Measurements from ENCODE around the gene PRTN3.
"Not testable (repeated sequence)": the region's sequence is repeated elsewhere in the genome, so short reads cannot be mapped to it uniquely, and the experiment has no call there.

Gene PRTN3

DNA sequence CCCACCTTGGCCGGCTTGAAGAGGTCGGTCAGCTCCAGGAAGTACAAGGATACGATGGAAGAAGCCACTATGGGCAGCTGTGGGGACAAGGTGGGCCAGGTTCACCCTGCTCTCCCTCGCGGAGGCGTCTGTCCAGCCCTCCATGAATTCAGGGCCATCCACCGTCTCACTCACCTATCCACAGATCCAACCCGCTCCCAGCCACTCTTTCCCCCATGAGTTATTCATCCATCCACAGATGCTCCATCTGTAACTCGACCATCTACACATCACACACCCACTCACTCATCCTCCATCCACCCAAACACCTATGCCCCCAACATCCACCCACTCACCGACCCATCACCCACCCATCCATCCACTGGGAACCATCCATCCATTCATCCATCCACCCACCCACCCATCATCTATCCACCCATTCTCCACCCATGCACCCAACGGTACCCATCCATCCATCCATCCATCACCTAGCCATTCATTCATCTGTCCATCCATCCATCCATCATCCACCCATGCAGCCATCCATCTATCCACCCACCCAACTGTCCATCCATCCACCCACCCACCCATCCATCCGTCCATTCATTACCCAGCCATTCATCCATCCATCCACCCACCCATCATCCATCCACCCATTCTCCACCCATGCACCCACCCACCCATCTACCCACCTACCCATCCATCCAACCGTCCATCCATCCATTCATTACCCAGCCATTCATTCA, 24.9 kb upstream of the PRTN3 start:
- no peak for DNase-seq (ENCODE audit: low spot score)

DNA sequence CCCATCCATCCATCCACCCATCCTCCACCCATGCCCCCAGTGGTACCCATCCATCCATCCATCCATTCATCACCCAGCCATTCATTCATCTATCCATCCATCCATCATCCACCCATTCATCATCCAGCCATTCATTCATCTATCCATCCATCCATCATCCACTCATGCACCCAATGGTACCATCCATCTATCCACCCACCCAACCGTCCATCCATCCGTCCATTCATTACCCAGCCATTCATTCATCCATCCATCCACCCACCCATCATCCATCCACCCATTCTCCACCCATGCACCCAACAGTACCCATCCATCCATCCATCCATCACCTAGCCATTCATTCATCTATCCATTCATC, 24.3 kb upstream of the PRTN3 start:
- DNase-seq (ENCODE audit: low spot score): no peak

DNA sequence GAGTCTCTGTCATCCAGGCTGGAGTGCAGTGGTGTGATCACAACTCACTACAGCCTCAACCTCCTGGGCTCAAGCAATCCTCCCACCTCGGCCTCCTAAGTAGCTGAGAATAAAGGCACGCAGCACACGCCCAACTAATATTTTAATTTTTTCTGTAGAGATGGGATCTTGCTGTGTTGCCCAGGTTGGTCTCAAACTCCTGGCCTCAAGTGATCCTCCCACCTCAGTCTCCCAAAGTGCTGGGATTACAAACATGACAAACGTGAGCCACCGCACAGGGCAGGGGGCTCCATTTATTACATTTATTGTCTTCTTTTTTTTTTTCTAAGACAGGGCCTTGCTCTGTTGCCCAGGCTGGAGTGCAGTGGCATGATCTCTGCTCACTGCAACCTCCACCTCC, 20.6 kb upstream of the PRTN3 start:
- DNase-seq (ENCODE audit: low spot score): not testable (repeated sequence)

DNA sequence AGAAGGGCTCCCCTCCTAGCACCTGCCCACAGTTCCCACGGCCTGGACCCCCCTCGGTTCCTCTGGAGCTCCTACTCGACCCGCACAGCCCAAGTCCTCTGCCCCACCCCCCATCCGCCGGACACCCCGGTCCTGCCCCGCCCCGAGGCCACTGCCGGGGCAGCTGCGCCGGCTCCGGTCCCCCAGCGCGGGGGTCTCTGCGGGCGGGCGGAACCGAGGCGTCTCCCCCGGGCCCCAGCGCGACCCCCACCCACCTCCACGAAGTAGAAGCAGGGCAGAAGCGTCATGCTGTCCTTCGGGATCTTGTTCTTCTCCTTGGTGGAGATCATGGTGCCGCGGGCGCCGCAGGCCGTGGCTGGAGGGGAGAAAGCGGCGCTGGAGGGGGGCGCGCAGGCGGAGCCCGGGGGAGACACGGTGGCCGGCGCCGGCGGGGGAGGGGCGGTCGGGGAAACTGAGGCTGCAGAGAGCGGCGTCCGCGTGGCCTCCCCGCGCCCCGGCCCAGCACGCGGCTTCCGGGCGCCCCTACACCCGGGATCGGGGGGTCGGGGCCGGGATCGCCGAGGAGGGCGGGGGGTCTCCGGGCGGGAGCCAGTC, 19.5 kb upstream of the PRTN3 start:
- no peak for DNase-seq (ENCODE audit: low spot score)

DNA sequence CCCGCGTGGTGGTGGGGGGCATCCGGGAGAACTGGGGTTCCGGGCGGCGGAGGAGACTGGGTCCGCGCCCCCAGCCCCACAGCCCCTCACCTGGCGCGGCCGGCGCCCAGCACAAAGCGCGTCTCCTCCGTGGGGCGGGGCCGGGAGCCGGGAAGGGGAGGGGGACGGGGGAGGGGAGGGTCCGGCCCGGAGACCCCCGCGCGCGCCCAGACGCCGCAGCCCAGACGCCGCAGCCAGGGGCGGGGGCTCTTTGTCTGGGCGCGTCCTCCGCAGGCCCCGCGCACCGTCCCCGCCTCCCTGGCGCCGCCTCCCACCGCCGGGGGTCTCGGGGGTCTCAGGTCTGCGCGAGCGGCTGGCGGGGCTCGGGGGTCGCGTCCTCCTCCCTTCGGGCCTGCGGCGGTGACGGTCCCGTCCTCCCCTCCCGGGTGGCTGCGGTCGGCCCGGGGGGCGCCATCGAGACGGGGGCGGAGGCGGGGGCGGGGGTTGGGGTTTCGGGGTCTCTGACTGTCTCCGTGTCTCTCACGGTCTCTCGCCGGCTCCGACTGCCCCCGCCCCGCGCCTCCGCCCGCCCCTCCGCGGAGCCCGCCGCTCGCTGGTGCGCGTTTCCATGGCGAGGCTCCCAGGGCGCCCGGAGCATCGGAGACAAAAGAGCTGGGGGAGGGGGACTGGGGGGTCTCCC, 18.8 kb upstream of the PRTN3 start, which contains the start of gene PLPPR3:
Gene PLPPR3, minus strand, starts transcription at position 131 of the 679 bp plus-strand sequence. CDS start 396 bp downstream, outside the sequence.
- no peak for DNase-seq (ENCODE audit: low spot score)

DNA sequence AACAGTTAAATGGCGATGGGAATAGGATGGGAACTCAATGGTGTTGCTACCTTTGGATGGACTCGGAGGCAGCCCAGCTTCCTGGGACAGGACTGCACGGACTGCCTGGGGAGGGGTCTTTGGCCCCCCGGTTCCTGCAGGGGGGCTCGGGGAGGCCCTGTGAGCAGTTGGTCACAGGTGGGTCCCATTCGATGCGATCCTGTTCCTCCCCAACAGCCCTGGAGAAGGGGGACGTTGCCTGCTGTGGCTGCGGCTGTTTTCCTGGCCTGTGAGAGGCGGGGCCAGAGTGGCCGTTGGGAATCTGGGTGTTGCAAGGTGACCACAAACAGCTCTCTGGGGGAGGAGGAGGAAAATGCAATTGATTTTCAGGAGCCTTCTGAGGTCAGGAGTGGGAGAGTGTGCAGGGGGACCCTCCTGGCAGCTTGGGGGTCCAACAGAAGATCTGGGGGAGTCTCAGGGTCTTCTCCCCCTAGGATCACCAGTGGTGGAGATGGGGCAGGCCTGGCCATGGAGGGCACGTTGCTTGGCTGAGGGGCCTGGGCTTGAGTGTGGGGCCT, 17.2 kb upstream of the PRTN3 start:
- no peak for DNase-seq (ENCODE audit: low spot score)

DNA sequence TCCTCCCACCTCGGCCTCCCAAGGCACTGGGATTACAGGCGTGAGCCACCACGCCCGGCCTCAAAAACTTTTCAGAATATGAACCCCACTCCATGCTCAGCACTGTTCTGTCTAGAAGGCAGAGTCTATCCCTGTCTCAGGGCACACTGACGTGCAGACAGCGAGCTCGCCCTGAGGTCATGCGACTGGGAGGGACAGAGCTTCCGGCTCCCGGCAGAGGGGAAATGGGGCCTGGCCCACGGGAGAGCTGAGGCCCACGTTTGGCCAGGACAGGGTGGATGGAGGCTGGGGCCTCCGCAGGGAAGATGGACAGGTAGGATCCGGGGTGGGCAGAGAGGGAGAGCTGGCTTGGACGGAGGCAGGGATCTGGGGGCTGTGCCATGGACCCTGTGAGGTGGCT, 15.9 kb upstream of the PRTN3 start:
- DNase-seq (ENCODE audit: low spot score): no peak

DNA sequence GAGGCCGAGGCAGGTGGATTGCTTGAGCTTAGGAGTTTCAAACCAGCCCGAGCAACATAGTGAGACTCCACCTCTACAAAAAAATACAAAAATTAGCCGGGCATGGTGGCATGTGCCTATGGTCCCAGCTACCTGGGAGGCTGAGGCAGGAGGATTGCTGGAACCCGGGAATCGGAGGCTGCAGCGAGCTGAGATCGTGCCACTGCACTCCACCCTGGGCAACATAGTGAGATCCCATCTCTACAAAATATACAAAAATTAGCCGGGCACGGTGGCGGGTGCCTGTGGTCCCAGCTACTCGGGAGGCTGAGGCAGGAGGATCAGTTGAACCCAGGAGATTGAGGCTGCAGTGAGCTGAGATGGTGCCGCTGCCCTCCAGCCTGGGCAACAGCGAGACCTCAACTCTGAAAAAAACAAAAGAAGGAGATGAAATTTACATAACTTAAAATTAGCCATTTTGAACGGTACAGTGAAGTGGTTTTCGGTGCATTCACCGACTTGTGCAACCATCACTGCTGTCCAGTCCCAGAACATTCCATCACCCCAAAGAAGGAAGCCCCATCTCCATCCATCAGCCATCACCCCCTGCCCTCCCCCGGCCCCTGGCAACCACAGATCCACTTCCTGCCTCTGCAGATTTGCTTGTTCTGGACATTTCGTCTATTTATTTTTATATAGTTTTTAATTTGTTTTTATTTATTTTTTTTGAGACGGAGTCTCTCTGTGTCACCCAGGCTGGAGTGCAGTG, 14.7 kb upstream of the PRTN3 start:
- no peak for DNase-seq (ENCODE audit: low spot score)

DNA sequence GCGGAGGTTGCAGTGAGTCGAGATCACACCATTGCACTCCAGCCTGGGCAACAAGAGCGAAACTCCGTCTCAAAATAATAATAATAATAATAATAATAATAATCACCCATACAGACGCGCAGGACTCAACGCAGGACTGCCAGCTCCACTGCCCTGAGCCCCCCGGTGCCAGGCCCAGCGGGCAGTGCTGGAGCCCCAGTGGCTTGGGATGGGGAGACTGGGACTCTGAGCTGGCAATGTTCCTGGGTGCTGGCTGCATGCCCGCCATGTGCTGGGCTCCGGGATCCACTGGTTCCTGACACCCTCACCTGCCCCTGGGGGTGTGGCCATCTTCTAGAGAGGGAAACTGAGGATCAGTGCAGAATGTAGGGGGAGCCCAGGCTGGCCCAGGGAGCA, 13.5 kb upstream of the PRTN3 start:
- no peak for DNase-seq (ENCODE audit: low spot score)

DNA sequence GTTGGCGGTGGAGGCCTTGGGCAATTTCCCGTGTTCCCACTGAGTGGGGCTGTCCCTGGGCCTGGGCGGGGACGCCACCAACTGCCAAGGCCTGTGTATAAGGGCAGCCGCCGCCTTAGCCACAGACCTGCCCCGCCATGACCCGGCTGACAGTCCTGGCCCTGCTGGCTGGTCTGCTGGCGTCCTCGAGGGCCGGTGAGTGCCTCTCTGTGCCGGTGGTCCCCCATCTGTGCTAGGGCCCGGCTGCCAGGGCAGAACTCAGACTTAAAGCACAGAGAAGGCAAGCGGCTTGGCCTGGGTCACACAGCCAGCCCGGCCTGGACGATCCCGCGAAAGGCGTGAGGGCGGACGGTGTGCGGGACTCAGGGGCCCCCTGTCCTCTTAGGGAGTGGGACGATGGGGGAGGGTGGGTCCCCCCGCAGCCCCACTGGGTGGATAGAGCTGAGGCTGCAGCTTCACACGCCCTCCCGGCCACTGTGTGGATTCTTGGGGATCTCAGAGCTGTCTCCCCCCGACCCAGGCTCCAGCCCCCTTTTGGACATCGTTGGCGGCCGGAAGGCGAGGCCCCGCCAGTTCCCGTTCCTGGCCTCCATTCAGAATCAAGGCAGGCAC, 13.0 kb upstream of the PRTN3 start, which contains the start of gene AZU1:
Gene AZU1, plus strand, starts transcription at position 128 of the 612 bp plus-strand sequence. Its CDS starts 10 bp downstream, at position 138.
- DNase-seq (ENCODE audit: low spot score): no peak

DNA sequence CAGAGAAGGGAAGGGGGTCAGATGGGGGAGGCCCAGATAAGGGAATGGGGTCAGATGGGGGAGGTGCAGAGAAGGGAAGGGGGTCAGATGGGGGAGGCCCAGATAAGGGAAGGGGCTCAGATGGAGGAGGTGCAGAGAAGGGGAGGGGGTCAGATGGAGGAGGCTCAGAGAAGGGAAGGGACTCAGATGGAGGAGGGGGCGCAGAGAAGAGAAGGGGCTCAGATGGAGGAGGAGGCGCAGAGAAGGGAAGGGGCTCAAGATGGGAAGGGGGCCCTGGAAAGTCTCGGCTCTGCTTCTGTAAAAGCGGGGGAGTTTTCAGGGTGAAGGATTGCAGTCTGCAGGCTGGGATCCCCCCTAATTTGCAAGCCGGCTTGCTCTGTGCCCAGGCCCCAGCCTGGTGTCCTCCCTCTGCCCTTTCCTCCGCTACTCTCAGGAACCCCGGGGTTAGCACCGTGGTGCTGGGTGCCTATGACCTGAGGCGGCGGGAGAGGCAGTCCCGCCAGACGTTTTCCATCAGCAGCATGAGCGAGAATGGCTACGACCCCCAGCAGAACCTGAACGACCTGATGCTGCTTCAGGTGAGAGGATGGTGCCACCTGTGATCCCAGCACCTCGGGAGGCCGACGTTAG, 11.6 kb upstream of the PRTN3 start:
- DNase-seq (ENCODE audit: low spot score): no peak

DNA sequence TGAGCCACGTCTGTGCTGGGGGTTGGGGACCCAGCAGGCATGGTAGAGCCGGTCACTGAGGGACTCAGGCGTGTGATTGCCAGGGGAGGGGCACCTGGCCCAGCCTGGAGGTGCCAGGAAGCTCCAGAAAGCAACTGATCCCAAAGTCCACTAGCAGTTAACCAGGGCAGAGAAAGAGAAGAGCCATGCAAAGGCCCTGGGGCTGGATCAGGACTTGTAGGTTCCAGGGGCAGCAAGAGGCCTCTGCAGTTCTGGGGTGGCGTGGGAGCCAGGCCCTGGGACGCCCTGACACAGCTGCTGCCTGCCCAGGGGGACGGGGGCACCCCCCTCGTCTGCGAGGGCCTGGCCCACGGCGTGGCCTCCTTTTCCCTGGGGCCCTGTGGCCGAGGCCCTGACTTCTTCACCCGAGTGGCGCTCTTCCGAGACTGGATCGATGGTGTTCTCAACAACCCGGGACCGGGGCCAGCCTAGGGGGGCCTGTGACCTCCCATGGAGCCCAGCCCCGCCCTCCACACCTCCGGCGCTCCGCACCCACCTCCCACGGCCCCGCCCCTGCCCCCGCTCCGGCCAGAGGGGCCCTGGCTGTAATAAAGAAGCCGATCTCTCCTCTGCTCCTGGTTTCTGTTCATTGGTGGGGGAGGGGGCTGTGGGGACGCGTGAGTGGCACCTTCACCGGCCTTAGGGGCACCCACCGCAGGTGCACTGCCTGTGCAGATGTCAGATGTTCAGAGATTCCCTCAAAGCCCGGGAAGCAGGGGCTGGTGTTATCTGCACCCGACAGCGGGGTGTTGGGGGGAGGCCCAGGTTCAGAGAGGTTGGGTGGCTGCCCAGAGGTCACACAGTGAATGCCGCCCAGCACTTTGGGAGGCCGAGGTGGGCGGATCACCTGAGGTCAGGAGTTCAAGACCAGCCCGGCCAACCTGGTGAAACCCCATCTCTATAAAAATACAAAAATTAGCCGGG, 9.1 kb upstream of the PRTN3 start:
- no peak for DNase-seq (ENCODE audit: low spot score)

DNA sequence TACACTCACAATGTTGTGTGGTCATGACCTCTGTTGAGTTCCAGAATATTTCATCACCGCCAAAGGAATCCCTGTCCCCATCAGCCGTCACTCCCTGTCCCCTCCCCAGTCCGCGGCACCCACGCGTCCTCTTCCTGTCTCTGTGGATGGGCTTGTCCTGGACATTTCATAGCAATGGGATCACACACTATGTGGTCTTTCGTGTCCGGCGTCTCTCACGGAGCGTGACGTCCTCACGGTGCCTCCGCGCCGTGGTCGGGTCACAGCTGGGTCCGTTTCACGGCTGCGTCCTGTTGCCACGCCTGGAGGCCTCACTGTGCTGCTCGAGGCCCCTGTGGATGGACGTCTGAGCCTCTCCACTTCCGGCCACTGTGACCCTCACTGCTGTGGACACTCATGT, 6.6 kb upstream of the PRTN3 start:
- DNase-seq (ENCODE audit: low spot score): no peak

DNA sequence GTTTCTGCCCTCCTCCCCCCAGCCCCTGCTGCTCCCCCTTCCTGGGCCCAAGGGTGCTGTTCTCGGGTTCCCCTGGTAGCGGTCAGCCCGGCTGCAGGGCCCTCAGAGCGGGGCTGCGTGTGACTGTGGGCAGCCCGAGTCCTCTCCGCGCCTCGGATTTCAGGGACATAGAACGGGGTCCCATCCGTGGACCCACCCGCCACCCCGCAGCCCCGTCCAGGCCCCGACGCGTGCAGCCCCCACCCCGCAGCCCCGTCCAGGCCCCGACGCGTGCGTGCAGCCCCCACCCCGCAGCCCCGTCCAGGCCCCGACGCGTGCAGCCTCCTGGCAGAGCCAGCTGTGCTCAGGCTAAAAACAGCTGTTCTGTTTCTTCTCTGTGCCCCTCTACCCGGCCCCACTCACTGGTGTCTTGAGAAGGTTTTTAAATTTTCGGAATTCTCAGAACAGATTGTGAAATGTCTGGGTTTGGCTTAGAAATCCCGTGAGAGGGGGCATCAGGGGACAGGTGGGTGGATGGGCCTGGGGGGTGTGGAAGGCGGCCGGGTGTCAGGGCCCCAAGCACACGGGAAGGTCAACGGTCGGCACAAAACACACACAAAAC, 5.5 kb upstream of the PRTN3 start:
- DNase-seq (ENCODE audit: low spot score): no peak

DNA sequence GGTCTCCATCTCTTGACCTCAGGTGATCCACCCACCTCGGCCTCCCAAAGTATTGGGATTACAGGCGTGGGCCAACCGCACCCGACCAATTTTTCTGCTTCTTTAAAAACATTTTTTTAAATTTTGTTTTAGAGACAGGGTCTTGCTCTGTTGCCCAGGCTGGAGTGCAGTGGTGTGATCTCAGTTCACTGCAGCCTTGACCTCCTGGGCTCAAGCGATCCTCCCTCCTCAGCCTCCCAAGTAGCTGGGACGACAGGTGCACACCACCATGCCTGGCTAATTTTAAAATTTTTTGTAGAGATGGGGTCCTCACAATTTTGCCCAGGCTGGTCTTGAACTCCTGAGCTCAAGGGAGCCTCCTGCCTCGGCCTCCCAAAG, 2.0 kb downstream of the PRTN3 start:
- not testable (repeated sequence) for DNase-seq (ENCODE audit: low spot score)

DNA sequence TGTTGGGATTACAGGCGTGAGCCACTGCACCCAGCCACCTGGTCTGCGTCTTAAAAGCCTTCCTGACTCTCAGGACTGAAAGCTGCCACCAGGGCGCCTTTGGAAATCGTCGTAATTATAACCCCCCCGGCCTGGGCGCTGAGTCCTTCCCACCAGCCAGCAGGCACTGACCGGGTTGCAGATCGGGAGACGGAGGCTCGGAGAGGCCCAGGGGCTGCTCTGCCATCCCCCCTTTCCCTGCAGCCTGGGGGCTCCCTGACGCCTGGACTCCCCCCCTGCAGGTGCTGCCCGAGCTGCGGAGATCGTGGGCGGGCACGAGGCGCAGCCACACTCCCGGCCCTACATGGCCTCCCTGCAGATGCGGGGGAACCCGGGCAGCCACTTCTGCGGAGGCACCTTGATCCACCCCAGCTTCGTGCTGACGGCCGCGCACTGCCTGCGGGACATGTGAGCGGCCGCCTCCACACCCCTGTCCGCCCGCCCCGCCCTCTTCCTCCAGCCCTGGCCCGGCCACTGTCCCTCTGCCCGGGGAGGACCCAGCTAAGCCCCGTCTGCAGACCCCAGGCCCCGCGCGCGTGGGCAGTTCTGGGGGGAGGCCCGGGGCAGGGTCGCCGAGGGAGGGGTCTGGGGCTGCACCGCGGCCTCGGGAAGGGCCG, 2.5 kb downstream of the PRTN3 start:
- DNase-seq (ENCODE audit: low spot score): no peak

DNA sequence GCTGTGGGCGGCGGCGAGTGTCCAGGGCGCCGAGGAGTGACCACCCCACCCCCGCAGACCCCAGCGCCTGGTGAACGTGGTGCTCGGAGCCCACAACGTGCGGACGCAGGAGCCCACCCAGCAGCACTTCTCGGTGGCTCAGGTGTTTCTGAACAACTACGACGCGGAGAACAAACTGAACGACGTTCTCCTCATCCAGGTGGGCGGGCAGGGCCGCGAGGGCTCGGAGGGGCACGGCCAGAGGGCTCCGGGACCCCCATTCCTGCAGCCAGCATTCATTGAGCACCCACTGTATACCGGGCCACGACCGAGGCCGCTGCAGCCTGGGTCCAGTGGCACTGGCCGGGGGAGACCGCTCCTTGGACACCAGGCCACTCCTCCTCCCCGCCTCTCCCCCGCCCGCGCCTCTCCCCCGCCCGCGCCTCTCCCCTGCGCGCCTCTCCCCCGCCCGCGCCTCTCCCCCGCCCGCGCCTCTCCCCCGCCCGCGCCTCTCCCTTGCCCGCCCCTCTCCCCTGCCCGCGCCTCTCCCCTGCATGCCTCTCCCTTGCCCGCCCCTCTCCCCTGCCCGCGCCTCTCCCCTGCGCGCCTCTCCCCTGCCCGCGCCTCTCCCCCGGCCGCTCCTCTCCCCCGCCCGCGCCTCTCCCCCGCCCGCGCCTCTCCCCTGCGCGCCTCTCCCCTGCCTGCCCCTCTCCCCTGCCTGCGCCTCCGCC, 3.2 kb downstream of the PRTN3 start:
- DNase-seq (ENCODE audit: low spot score): no peak

DNA sequence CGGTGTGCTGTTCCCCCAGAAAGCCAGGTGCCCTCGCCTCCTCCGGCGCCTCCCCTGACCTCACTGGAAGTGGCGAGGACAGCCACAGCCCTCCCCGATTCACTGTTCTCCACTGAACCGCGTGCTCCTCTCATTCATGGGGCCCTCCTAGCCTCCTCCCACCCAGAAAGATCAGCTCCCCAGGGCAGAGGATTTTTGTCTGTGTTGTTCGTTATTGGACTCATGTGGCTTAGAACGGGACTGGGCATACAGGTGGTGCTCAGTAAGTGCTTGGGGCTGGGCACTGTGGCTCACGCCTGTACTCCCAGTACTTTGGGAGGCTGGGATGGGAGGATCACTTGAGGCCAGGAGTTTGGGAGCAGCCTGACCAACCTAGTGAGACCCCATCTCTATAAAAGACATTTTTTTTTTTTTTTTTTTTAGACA, 3.8 kb downstream of the PRTN3 start:
- DNase-seq (ENCODE audit: low spot score): no peak
